ENCODE results near the gene CD70.
A peak's percentile ranks its signal among the peaks of the same experiment; 100 is the strongest.
"Not testable (repeated sequence)": the region's sequence is repeated elsewhere in the genome, so short reads cannot be mapped to it uniquely, and the experiment has no call there.

Gene CD70

DNA sequence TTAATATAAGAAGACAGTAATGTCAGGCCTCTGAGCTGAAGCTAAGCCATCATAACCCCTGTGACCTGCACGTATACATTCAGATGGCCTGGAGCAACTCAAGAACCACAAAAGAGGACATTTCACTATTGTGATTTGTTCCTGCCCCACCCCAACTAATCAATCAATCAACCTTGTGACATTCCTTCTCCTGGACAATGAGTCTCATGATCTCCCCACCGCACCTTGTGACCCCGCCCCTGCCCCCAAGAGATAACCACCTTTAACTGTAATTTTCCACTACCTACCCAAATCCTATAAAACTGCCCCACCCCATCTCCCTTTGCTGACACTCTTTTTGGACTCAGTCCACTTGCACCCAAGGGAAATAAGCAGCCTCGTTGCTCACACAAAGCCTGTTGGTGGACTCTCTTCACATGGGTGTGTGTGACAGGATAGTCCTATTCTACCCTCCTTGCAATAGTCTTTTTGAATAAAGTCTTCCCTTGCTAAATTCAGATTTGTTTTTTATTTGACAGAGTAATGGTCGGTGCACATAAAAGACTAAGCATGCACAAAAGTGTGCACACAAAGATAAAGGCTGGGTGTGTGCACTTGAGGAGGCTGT, 14.0 kb downstream of the CD70 start:
- no peak overlapping the region for H3K4me3 ChIP-seq (replicated peaks in 1 of 2; ENCODE audit: low read depth in 2 of 2, low read length in 2 of 2)
- TF ChIP-seq, protein P1, sequence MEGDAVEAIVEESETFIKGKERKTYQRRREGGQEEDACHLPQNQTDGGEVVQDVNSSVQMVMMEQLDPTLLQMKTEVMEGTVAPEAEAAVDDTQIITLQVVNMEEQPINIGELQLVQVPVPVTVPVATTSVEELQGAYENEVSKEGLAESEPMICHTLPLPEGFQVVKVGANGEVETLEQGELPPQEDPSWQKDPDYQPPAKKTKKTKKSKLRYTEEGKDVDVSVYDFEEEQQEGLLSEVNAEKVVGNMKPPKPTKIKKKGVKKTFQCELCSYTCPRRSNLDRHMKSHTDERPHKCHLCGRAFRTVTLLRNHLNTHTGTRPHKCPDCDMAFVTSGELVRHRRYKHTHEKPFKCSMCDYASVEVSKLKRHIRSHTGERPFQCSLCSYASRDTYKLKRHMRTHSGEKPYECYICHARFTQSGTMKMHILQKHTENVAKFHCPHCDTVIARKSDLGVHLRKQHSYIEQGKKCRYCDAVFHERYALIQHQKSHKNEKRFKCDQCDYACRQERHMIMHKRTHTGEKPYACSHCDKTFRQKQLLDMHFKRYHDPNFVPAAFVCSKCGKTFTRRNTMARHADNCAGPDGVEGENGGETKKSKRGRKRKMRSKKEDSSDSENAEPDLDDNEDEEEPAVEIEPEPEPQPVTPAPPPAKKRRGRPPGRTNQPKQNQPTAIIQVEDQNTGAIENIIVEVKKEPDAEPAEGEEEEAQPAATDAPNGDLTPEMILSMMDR (IDR thresholded peaks at IDR 0.05; ENCODE audit: low read depth, low read length): no peak
- no peak for DNase-seq (ENCODE audit: low read depth in 2 of 2)

DNA sequence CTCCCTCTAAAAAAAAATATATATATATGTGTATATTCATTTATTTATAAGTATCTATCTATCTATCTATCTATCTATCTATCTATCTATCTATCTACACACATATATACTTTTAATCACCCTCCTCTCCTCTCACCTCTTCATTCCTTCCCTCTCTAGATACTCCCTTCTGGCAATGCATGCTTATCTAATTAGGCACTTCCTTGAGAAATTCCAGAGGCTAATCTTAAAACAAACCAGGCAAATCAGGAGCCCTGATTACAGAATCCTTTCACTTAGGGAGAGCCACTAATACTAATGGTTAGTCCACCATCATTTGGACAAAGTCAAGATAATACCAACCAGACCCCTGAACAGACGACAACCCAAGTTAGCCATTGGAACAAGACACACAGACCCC, 17.6 kb downstream of the CD70 start:
- TF ChIP-seq, protein P1 (IDR thresholded peaks at IDR 0.05; ENCODE audit: low read depth, low read length): no peak
- no peak for DNase-seq (ENCODE audit: low read depth in 2 of 2)
- H3K4me3 ChIP-seq (replicated peaks in 1 of 2; ENCODE audit: low read depth in 2 of 2, low read length in 2 of 2): no peak overlapping the region

DNA sequence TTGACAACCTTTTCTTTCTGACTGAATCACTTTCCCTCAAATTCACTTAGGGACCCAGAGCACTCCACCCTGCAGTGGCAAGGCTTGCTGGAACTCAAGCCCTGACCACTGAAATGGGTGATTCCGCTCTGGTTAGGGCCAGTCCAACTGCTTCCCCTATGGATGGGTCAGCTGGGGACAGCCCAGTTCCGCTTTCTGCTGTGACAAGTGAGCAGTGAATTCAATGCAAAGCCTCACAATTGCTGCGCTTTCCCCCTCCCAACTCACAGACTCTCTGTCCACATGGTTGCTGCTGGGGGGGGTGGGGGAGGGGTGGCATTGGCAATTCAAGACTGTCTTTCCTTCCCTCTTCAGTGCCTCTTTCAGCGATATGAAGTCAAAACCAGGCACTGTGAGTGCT, 18.7 kb downstream of the CD70 start:
- TF ChIP-seq, protein P1 (IDR thresholded peaks at IDR 0.05; ENCODE audit: low read depth, low read length): no peak
- no peak overlapping the region for H3K4me3 ChIP-seq (replicated peaks in 1 of 2; ENCODE audit: low read depth in 2 of 2, low read length in 2 of 2)
- no peak for DNase-seq (ENCODE audit: low read depth in 2 of 2)

DNA sequence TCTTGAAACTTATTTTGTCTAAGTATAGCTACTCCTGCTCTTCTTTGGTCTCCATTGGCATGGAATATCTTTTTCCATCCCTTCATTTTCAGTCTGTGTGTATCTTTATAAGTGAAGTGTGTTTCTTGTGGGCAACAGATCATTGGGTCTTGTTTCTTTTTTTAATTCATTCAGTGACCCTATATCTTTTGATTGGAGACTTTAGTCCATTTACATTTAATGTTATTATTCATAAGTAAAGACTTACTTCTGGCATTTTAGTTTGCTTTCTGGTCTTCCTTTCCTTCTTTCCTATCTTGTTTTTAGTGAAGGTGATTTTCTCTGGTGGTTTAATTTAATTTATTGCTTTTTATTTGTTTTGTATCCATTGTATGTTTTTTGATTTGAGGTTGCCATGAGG, 19.8 kb downstream of the CD70 start:
- no peak for DNase-seq (ENCODE audit: low read depth in 2 of 2)
- TF ChIP-seq, protein P1 (IDR thresholded peaks at IDR 0.05; ENCODE audit: low read depth, low read length): no peak
- no peak overlapping the region for H3K4me3 ChIP-seq (replicated peaks in 1 of 2; ENCODE audit: low read depth in 2 of 2, low read length in 2 of 2)

DNA sequence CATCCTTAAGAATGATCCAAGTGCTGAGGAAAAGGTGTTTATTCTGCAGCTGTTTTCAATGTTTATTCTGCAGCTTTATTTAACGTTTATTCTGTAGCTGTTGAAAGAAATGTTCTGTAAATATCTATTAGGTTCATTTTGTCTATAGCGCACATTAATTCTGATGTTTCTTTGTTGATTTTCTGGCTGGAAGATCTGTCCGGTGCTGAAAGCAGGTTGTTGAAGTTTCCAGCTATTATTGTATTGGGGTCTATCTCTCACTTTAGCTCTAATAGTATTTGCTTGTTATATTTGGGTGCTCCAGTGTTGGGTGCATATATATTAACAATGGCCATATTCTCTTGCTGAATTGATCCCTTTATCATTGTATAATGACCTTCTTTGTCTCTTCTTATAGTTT, 20.2 kb downstream of the CD70 start:
- H3K4me3 ChIP-seq (replicated peaks in 1 of 2; ENCODE audit: low read depth in 2 of 2, low read length in 2 of 2): no peak overlapping the region
- TF ChIP-seq, protein P1 (IDR thresholded peaks at IDR 0.05; ENCODE audit: low read depth, low read length): no peak
- no peak for DNase-seq (ENCODE audit: low read depth in 2 of 2)

DNA sequence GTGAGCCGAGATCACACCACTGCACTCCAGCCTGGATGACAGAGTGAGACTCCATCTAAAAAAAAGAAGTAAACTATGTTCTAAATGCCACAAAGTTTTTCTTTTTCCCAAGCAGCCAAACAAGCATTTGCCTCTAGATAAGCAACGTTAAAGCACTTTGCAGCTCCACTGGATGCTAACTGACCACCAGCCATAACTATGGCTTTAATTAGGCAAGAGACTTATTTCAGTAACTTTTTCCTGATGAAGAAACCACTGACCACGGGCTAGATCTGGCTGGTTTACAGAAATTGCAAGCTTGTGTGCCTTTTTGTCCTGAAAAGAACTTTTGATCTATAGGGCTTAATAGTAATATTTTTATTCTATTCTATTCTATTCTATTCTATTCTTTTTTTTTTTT, 22.1 kb downstream of the CD70 start:
- TF ChIP-seq, protein P1 (IDR thresholded peaks at IDR 0.05; ENCODE audit: low read depth, low read length): no peak
- no peak overlapping the region for H3K4me3 ChIP-seq (replicated peaks in 1 of 2; ENCODE audit: low read depth in 2 of 2, low read length in 2 of 2)
- peak in 1 of 2 donors; percentile 26 for DNase-seq (ENCODE audit: low read depth in 2 of 2)

DNA sequence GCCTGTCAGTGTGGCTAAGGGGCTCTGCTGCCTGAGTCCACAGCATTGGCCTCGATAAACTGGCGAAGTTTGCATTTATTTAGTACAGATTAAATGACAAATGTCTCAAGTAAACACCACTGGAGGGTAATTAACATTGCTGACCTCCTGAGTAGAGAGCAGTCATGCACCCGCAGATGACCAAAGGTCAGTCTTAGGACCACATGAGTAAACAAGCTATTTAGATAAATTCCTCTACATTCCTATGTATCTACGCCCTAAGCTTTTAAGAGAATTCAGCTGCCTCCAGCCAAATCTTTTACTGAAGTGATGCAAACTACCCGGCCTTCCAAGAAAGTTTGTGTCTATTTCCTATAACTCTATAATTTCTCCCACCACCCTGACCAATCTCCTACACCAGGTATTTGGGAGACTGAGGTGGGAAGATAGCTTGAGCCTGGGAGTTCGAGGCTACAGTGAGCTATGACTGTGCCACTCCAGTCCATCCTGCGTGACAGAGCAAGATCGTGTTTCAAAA, 22.9 kb downstream of the CD70 start:
- no peak for DNase-seq (ENCODE audit: low read depth in 2 of 2)
- H3K4me3 ChIP-seq (replicated peaks in 1 of 2; ENCODE audit: low read depth in 2 of 2, low read length in 2 of 2): no peak overlapping the region
- TF ChIP-seq, protein P1 (IDR thresholded peaks at IDR 0.05; ENCODE audit: low read depth, low read length): no peak

DNA sequence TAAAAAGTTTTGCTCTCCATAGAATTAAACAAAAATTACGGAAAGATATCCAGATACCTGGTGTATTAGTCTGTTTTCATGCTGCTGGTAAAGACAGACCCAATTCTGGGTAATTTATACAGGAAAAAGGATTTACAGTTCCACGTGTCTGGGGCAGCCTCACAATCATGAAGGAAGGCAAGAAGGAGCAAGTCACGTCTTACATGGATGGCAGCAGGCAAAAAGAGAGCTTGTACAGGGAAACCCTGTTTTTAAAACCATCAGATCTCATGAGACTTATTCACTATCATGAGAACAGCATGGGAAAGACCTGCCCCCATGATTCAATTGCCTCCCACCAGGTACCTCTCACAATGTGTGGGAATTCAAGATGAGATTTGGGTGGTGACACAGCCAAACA, 24.2 kb downstream of the CD70 start:
- not testable (repeated sequence) for DNase-seq (ENCODE audit: low read depth in 2 of 2); H3K4me3 ChIP-seq (replicated peaks in 1 of 2; ENCODE audit: low read depth in 2 of 2, low read length in 2 of 2)
